Colonic mucosa (tissue), 4 donors: ENCODE data around the gene NEK7. TPM values are rescaled to one million over a fixed set of nuclear protein-coding genes. Genes with fewer than 3 reads are reported as not detected.
"Not testable (repeated sequence)": the region's sequence is repeated elsewhere in the genome, so short reads cannot be mapped to it uniquely, and the experiment has no call there.

Source experiments
- DNase-seq: peaks from one replicate; pipeline ENCODE4 v3.0.0-alpha.2; 2020
- H3K27ac ChIP-seq: fragments of 200-600 bp; one replicate; pipeline ENCODE4 v1.8.0; 2021
- H3K27me3 ChIP-seq: fragments of 200-600 bp; one replicate; pipeline ENCODE4 v1.8.0; 2021
- H3K36me3 ChIP-seq: fragments of 200-600 bp; one replicate; pipeline ENCODE4 v1.8.0; 2021
- H3K4me1 ChIP-seq: fragments of 200-600 bp; one replicate; pipeline ENCODE4 v1.8.0; 2021; ENCODE audit warnings: mild to moderate bottlenecking
- H3K4me3 ChIP-seq: fragments of 200-600 bp; one replicate; pipeline ENCODE4 v1.8.0; 2021
- H3K9ac ChIP-seq, 2 donors: one replicate each; pipeline ENCODE4 v1.7.0; 2013; ENCODE audit warnings: control low read depth in 2 of 2, low read depth in 2 of 2, low read length in 2 of 2
- H3K9me3 ChIP-seq: fragments of 200-600 bp; one replicate; pipeline ENCODE4 v1.8.0; 2021
- intact Hi-C: fragments of 100-400 bp; cut with DNase I; formaldehyde crosslinking; loops from one replicate; pipeline ENCODE4 v1.14.1; 2022
- total RNA-seq, 2 donors: library from RNA; stranded (reverse); fragmentation: NEBNext Ultra II Directional in 1 of 2; extraction: Animal tissue kit (Norgen Biotek cat#: 25700) in 1 of 2; gene quantifications; one replicate each; pipeline ENCODE4 v1.2.1, GENCODE V29; 2021
- TF ChIP-seq, protein P1 (sequence below): fragments of 200-600 bp; IDR thresholded peaks from one replicate; pipeline ENCODE4 v1.8.0; 2022; ENCODE audit warnings: antibody characterized with exemption, mild to moderate bottlenecking
- donor health status: healthy.
- donor health status: DM: no; HTN: no; CAD: no.
- donor health status: DM: no; HTN: no; CAD: no.

Gene NEK7
- total RNA-seq, 2 donors from 2014 or later, result 45.4 to 64.7 TPM

- Histone ChIP-seq H3K4me3 (no peak overlapping the region), H3K27me3 (no peaks in the 10 kb centered on the region), H3K4me1 (no peaks in the 10 kb centered on the region), H3K27ac (no peak overlapping the region), H3K36me3 (no peaks in the 10 kb centered on the region), H3K9me3 (no peaks in the 10 kb centered on the region), H3K9ac (no peak overlapping the region)
- intact Hi-C loops, result no loop called here
- TF ChIP-seq, protein P1, sequence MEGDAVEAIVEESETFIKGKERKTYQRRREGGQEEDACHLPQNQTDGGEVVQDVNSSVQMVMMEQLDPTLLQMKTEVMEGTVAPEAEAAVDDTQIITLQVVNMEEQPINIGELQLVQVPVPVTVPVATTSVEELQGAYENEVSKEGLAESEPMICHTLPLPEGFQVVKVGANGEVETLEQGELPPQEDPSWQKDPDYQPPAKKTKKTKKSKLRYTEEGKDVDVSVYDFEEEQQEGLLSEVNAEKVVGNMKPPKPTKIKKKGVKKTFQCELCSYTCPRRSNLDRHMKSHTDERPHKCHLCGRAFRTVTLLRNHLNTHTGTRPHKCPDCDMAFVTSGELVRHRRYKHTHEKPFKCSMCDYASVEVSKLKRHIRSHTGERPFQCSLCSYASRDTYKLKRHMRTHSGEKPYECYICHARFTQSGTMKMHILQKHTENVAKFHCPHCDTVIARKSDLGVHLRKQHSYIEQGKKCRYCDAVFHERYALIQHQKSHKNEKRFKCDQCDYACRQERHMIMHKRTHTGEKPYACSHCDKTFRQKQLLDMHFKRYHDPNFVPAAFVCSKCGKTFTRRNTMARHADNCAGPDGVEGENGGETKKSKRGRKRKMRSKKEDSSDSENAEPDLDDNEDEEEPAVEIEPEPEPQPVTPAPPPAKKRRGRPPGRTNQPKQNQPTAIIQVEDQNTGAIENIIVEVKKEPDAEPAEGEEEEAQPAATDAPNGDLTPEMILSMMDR, result no peak
- no peak for DNase-seq
Measured at GRCh38 chr1:198128533-198128932, 28.3 kb upstream of the NEK7 start.

DNA sequence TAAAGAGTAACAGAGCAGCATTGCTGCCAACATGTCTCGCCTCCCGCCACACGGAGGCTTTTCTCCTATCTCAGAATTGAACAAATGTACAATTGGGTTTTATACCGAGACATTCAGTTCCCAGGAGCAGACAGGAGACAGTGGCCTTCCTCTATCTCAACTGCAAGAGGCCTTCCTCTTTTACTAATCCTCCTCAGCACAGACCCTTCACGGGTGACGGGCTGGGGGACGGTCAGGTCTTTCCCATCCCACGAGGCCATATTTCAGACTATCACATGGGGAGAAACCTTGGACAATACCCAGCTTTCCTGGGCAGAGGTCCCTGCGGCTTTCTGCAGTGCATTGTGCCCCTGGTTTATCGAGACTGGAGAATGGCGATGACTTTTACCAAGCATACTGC lies 26.7 kb upstream of the NEK7 start:
- H3K36me3 ChIP-seq, DNase-seq, H3K9ac ChIP-seq, H3K4me1 ChIP-seq, intact Hi-C loops, H3K9me3 ChIP-seq, H3K4me3 ChIP-seq, H3K27ac ChIP-seq, H3K27me3 ChIP-seq: not testable (repeated sequence)

DNA sequence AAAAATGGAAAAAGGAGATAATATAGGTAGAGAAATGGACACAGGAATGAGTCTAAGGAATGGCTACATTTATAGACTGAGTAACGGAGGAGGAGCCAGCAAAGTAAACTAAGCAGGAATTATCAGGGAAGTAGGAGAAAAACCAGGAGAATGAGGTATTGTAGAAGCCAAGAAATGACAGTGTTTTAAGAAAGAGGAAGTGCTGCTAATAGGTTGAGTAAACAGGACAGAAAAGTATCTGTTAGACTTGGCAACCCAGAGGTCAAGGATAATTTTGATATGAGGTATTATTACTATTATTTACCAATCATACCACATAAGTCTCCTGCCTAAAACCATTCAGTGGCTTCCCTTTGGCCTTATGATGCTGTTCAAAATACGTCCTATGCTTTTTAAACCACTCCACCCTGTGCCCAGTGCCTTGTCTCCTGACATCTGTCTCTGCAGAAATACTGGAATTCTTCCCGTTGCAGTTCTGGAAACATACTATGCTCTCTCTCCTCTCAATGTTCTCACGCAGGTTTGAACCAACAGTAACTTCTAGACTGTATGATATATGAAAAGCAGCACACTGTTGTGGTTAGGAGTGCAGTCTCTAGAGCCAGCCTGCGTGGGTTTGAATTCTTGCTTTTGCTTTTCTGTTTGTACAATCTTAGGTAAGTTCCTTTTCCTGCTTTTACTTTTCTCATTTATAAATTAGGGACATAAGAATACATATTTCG lies 24.6 kb upstream of the NEK7 start:
- Histone ChIP-seq H3K4me1 (no peaks in the 10 kb centered on the region), H3K4me3 (no peak overlapping the region), H3K9me3 (no peaks in the 10 kb centered on the region), H3K27ac (no peak overlapping the region), H3K36me3 (no peaks in the 10 kb centered on the region), H3K27me3 (no peaks in the 10 kb centered on the region), H3K9ac (no peak overlapping the region)
- intact Hi-C loops, result no loop called here
- no peak for DNase-seq
- TF ChIP-seq, protein P1, result no peak

DNA sequence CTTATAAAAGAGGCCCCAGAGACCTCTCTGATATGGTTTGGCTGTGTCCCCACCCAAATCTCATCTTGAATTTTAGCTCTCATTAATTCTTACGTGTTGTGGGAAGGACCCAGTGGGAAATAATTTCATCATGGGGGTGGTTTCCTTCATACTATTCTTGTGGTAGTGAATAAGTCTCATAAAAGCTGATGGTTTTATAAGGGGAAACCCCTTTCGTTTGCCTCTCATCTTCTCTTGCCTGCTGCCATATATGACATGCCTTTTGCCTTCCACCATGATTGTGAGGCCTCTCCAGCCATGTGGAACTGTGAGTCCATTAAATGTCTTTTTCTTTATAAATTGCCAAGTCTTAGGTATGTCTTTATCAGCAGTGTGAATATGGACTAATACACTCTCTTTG lies 22.5 kb upstream of the NEK7 start:
- H3K4me3 ChIP-seq, result no peak overlapping the region

GRCh38 chr1:198135366-198135765 lies 21.4 kb upstream of the NEK7 start:
- Histone ChIP-seq H3K27ac (no peak overlapping the region), H3K9ac (no peak overlapping the region), H3K4me1 (no peaks in the 10 kb centered on the region), H3K9me3 (no peaks in the 10 kb centered on the region), H3K36me3 (no peaks in the 10 kb centered on the region), H3K27me3 (no peaks in the 10 kb centered on the region), H3K4me3 (no peak overlapping the region)
- TF ChIP-seq, protein P1, result no peak
- DNase-seq, result no peak
- intact Hi-C loops, result no loop called here

More for the DNA sequence above, 22.5 kb upstream of the NEK7 start:
- H3K4me1 ChIP-seq, result no peaks in the 10 kb centered on the region
- no peaks in the 10 kb centered on the region for H3K9me3 ChIP-seq
- DNase-seq, result no peak
- TF ChIP-seq, protein P1, result no peak
- H3K27me3 ChIP-seq, result no peaks in the 10 kb centered on the region
- no peak overlapping the region for H3K27ac ChIP-seq
- H3K36me3 ChIP-seq, result no peaks in the 10 kb centered on the region
- H3K9ac ChIP-seq, result no peak overlapping the region
- intact Hi-C loops, result no loop called here

GRCh38 chr1:198141668-198142351 lies 15.0 kb upstream of the NEK7 start:
- Histone ChIP-seq H3K27ac (no peak overlapping the region), H3K4me3 (no peak overlapping the region), H3K27me3 (no peaks in the 10 kb centered on the region), H3K36me3 (no peaks in the 10 kb centered on the region), H3K9ac (no peak overlapping the region), H3K4me1 (no peaks in the 10 kb centered on the region), H3K9me3 (no peaks in the 10 kb centered on the region)
- intact Hi-C loops, result no loop called here
- TF ChIP-seq, protein P1, result no peak
- DNase-seq, result no peak
